Choroid plexus epithelial cell (primary cell): Measurements from ENCODE around the gene GLYATL2.

ENCODE experiments used
- DNase-seq: peaks from one replicate; pipeline ENCODE4 v3.0.0-alpha.2; 2010; ENCODE audit warnings: low read depth
- H3K4me3 ChIP-seq: 2 replicates; pipeline ENCODE4 v1.5.1; 2011; ENCODE audit warnings: low read depth, mild to moderate bottlenecking, control low read depth, low read length, moderate library complexity
- CTCF ChIP-seq: conservative IDR thresholded peaks from 2 replicates; pipeline ENCODE4 v1.5.1; 2011; ENCODE audit warnings: low read depth, mild to moderate bottlenecking, control low read depth, inconsistent platforms, low read length, moderate library complexity

GLYATL2 gene

GRCh38 chr11:58844361-58845005 lies at the start of gene GLYATL2:
TSS of gene GLYATL2 (minus strand) at chr11:58844704. CDS start at chr11:58839612, 5,092 bp downstream.
- no peak within 1 kb of the TSS for H3K4me3 ChIP-seq
- no peak for TF ChIP-seq CTCF
- DNase-seq = no peak

GRCh38 chr11:58893899-58894298 lies 49.4 kb upstream of the GLYATL2 start:
- no peak for TF ChIP-seq CTCF
- no peak for DNase-seq
- H3K4me3 ChIP-seq = no peak overlapping the region

GRCh38 chr11:58888579-58888978 lies 44.1 kb upstream of the GLYATL2 start:
- no peak for DNase-seq
- H3K4me3 ChIP-seq = no peak overlapping the region
- no peak for TF ChIP-seq CTCF

- no peak for TF ChIP-seq CTCF
- no peak for DNase-seq
- no peak overlapping the region for H3K4me3 ChIP-seq
Measured at GRCh38 chr11:58887452-58887851, 42.9 kb upstream of the GLYATL2 start.

- TF ChIP-seq CTCF = no peak
- no peak overlapping the region for H3K4me3 ChIP-seq
- no peak for DNase-seq
Measured at GRCh38 chr11:58880625-58881024, 36.1 kb upstream of the GLYATL2 start.

- DNase-seq = no peak
- no peak for TF ChIP-seq CTCF
Measured at GRCh38 chr11:58880166-58880565, 35.7 kb upstream of the GLYATL2 start.

GRCh38 chr11:58867556-58867955 lies 23.1 kb upstream of the GLYATL2 start:
- TF ChIP-seq CTCF = no peak
- no peak overlapping the region for H3K4me3 ChIP-seq
- no peak for DNase-seq

More at GRCh38 chr11:58880166-58880565, 35.7 kb upstream of the GLYATL2 start:
- no peak overlapping the region for H3K4me3 ChIP-seq
